T-helper 2 cell treated with Interferon-gamma antibody and Interleukin-4, amounts not matched to agents 5 μg/mL and 100 μg/mL, for 36 hours (primary cell): ENCODE measurements around the gene SEMA5A.

ENCODE experiments used
- DNase-seq: peaks from one replicate; pipeline ENCODE4 v3.0.0; 2021; ENCODE audit warnings: low spot score
- H3K27ac Mint-ChIP-seq: one replicate; pipeline ENCODE4 v1.8.0; 2021; ENCODE audit warnings: mild to moderate bottlenecking, mixed read lengths
- H3K27me3 Mint-ChIP-seq: one replicate; pipeline ENCODE4 v1.8.0; 2021; ENCODE audit warnings: low read depth, mixed read lengths
- H3K36me3 Mint-ChIP-seq: one replicate; pipeline ENCODE4 v1.8.0; 2021; ENCODE audit warnings: low read depth, mixed read lengths
- H3K4me1 Mint-ChIP-seq: one replicate; pipeline ENCODE4 v1.8.0; 2021; ENCODE audit warnings: low read depth, mixed read lengths
- H3K4me3 Mint-ChIP-seq: one replicate; pipeline ENCODE4 v1.8.0; 2022; ENCODE audit warnings: mild to moderate bottlenecking, moderate library complexity, mixed read lengths
- H3K9me3 Mint-ChIP-seq: one replicate; pipeline ENCODE4 v1.8.0; 2021; ENCODE audit warnings: mixed read lengths

The SEMA5A gene

GRCh38 chr5:9089893-9090292 is 456.0 kb downstream of the SEMA5A start:
- peaks cover 7% of the 10 kb centered on the region for H3K9me3 Mint-ChIP-seq
- no peaks in the 10 kb centered on the region for H3K27me3 Mint-ChIP-seq
- no peaks in the 10 kb centered on the region for H3K36me3 Mint-ChIP-seq
- H3K4me3 Mint-ChIP-seq = no peak overlapping the region
- H3K27ac Mint-ChIP-seq = no peak overlapping the region
- DNase-seq = no peak
- H3K4me1 Mint-ChIP-seq = no peaks in the 10 kb centered on the region

- DNase-seq = no peak
- H3K27ac Mint-ChIP-seq = no peak overlapping the region
- H3K4me3 Mint-ChIP-seq = no peak overlapping the region
- no peaks in the 10 kb centered on the region for H3K36me3 Mint-ChIP-seq
- peaks cover 12% of the 10 kb centered on the region for H3K9me3 Mint-ChIP-seq
- no peaks in the 10 kb centered on the region for H3K27me3 Mint-ChIP-seq
- H3K4me1 Mint-ChIP-seq = no peaks in the 10 kb centered on the region
Observed at GRCh38 chr5:9082996-9083395, 462.9 kb downstream of the SEMA5A start.

- Mint-ChIP-seq H3K4me1 (no peaks in the 10 kb centered on the region), H3K27ac (no peak overlapping the region), H3K4me3 (no peak overlapping the region), H3K27me3 (no peaks in the 10 kb centered on the region), H3K9me3 (peaks cover 17% of the 10 kb centered on the region), H3K36me3 (no peaks in the 10 kb centered on the region)
- no peak for DNase-seq
Observed at GRCh38 chr5:9072701-9073100, 473.2 kb downstream of the SEMA5A start.

- peaks cover 15% of the 10 kb centered on the region for H3K9me3 Mint-ChIP-seq
- no peak overlapping the region for H3K27ac Mint-ChIP-seq
- no peaks in the 10 kb centered on the region for H3K4me1 Mint-ChIP-seq
- no peaks in the 10 kb centered on the region for H3K36me3 Mint-ChIP-seq
- no peaks in the 10 kb centered on the region for H3K27me3 Mint-ChIP-seq
- no peak overlapping the region for H3K4me3 Mint-ChIP-seq
- no peak for DNase-seq
Observed at GRCh38 chr5:9071524-9071923, 474.4 kb downstream of the SEMA5A start.

- Mint-ChIP-seq H3K27ac (no peak overlapping the region), H3K4me3 (no peak overlapping the region)
Observed at GRCh38 chr5:9071074-9071473, 474.8 kb downstream of the SEMA5A start.

GRCh38 chr5:9069650-9070049 is 476.2 kb downstream of the SEMA5A start:
- Mint-ChIP-seq H3K4me1 (no peaks in the 10 kb centered on the region), H3K27ac (no peak overlapping the region), H3K9me3 (peaks cover 15% of the 10 kb centered on the region), H3K4me3 (no peak overlapping the region), H3K27me3 (no peaks in the 10 kb centered on the region), H3K36me3 (no peaks in the 10 kb centered on the region)
- no peak for DNase-seq

More at GRCh38 chr5:9071074-9071473, 474.8 kb downstream of the SEMA5A start:
- Mint-ChIP-seq H3K27me3 (no peaks in the 10 kb centered on the region), H3K9me3 (peaks cover 17% of the 10 kb centered on the region), H3K36me3 (no peaks in the 10 kb centered on the region), H3K4me1 (no peaks in the 10 kb centered on the region)
- no peak for DNase-seq

- H3K27ac Mint-ChIP-seq = no peak overlapping the region
- no peaks in the 10 kb centered on the region for H3K27me3 Mint-ChIP-seq
- peaks cover 24% of the 10 kb centered on the region for H3K9me3 Mint-ChIP-seq
- no peak for DNase-seq
- H3K36me3 Mint-ChIP-seq = no peaks in the 10 kb centered on the region
- H3K4me3 Mint-ChIP-seq = no peak overlapping the region
- H3K4me1 Mint-ChIP-seq = no peaks in the 10 kb centered on the region
Observed at GRCh38 chr5:9067154-9067553, 478.7 kb downstream of the SEMA5A start.

- Mint-ChIP-seq H3K4me3 (no peak overlapping the region), H3K36me3 (no peaks in the 10 kb centered on the region), H3K27ac (no peak overlapping the region), H3K9me3 (peaks cover 20% of the 10 kb centered on the region), H3K4me1 (no peaks in the 10 kb centered on the region), H3K27me3 (no peaks in the 10 kb centered on the region)
- DNase-seq = no peak
Observed at GRCh38 chr5:9066349-9066748, 479.5 kb downstream of the SEMA5A start.

GRCh38 chr5:9063615-9064245 is 482.1 kb downstream of the SEMA5A start:
- H3K9me3 Mint-ChIP-seq = peaks cover 22% of the 10 kb centered on the region
- no peaks in the 10 kb centered on the region for H3K27me3 Mint-ChIP-seq
- no peak overlapping the region for H3K27ac Mint-ChIP-seq
- H3K4me1 Mint-ChIP-seq = no peaks in the 10 kb centered on the region
- no peak overlapping the region for H3K4me3 Mint-ChIP-seq
- H3K36me3 Mint-ChIP-seq = no peaks in the 10 kb centered on the region
- no peak for DNase-seq

- H3K27me3 Mint-ChIP-seq = no peaks in the 10 kb centered on the region
- no peak overlapping the region for H3K4me3 Mint-ChIP-seq
- peaks cover 20% of the 10 kb centered on the region for H3K9me3 Mint-ChIP-seq
- H3K27ac Mint-ChIP-seq = no peak overlapping the region
- no peaks in the 10 kb centered on the region for H3K36me3 Mint-ChIP-seq
- DNase-seq = no peak
- no peaks in the 10 kb centered on the region for H3K4me1 Mint-ChIP-seq
Observed at GRCh38 chr5:9062873-9063272, 483.0 kb downstream of the SEMA5A start.

GRCh38 chr5:9059920-9060691 is 485.8 kb downstream of the SEMA5A start:
- Mint-ChIP-seq H3K9me3 (peaks cover 17% of the 10 kb centered on the region), H3K4me3 (no peak overlapping the region), H3K27ac (no peak overlapping the region), H3K4me1 (no peaks in the 10 kb centered on the region), H3K36me3 (no peaks in the 10 kb centered on the region), H3K27me3 (no peaks in the 10 kb centered on the region)
- no peak for DNase-seq

- H3K4me3 Mint-ChIP-seq = no peak overlapping the region
- H3K36me3 Mint-ChIP-seq = no peaks in the 10 kb centered on the region
- H3K4me1 Mint-ChIP-seq = no peaks in the 10 kb centered on the region
- H3K27me3 Mint-ChIP-seq = no peaks in the 10 kb centered on the region
- H3K9me3 Mint-ChIP-seq = peaks cover 8% of the 10 kb centered on the region
- no peak for DNase-seq
- H3K27ac Mint-ChIP-seq = no peak overlapping the region
Observed at GRCh38 chr5:9058666-9059065, 487.2 kb downstream of the SEMA5A start.

- no peak overlapping the region for H3K4me3 Mint-ChIP-seq
- H3K9me3 Mint-ChIP-seq = peaks cover 8% of the 10 kb centered on the region
- no peaks in the 10 kb centered on the region for H3K27me3 Mint-ChIP-seq
- no peaks in the 10 kb centered on the region for H3K36me3 Mint-ChIP-seq
- no peak overlapping the region for H3K27ac Mint-ChIP-seq
- H3K4me1 Mint-ChIP-seq = no peaks in the 10 kb centered on the region
- no peak for DNase-seq
Observed at GRCh38 chr5:9058161-9058560, 487.7 kb downstream of the SEMA5A start.

- H3K27ac Mint-ChIP-seq = no peak overlapping the region
- no peaks in the 10 kb centered on the region for H3K4me1 Mint-ChIP-seq
- H3K4me3 Mint-ChIP-seq = no peak overlapping the region
- no peaks in the 10 kb centered on the region for H3K27me3 Mint-ChIP-seq
- DNase-seq = no peak
- no peaks in the 10 kb centered on the region for H3K36me3 Mint-ChIP-seq
- peaks cover 8% of the 10 kb centered on the region for H3K9me3 Mint-ChIP-seq
Observed at GRCh38 chr5:9057406-9058000, 488.4 kb downstream of the SEMA5A start.
